ENCODE measurements around the gene BCAP29. TPM values are rescaled to one million over a fixed set of nuclear protein-coding genes. Genes with fewer than 3 reads are reported as not detected.

The BCAP29 gene
- total RNA-seq, 2 donors from 2014 or later = 141 to 271 TPM

- Histone ChIP-seq H3K4me3 (no peak overlapping the region), H3K9me3 (no peaks in the 10 kb centered on the region), H3K4me1 (ENCODE audit: control insufficient read depth in 1 of 2, low read depth in 2 of 2) (peaks cover 10 to 20% of the 10 kb centered on the region in 2 donors), H3K27ac (peak overlapping the region; percentile 37 to 56), H3K27me3 (replicated peaks; ENCODE audit: insufficient read depth) (no peaks in the 10 kb centered on the region), H3K36me3 (peaks cover 20% of the 10 kb centered on the region)
- DNase-seq (ENCODE audit: low spot score) (no peak), ATAC-seq (ENCODE audit: insufficient number of reproducible peaks, low FRiP score, low read depth) (no peak)
- TF ChIP-seq CTCF (IDR thresholded peaks at IDR 0.05) = no peak
These were observed 30.3 kb downstream of the BCAP29 start for GRCh38 chr7:107610323-107610722.

GRCh38 chr7:107613439-107613838 lies 33.4 kb downstream of the BCAP29 start:
- Histone ChIP-seq H3K4me1 (ENCODE audit: control insufficient read depth in 1 of 2, low read depth in 2 of 2) (peaks cover 10 to 20% of the 10 kb centered on the region in 2 donors), H3K4me3 (no peak overlapping the region), H3K27me3 (replicated peaks; ENCODE audit: insufficient read depth) (no peaks in the 10 kb centered on the region), H3K9me3 (no peaks in the 10 kb centered on the region), H3K27ac (no peak overlapping the region), H3K36me3 (peaks cover 35% of the 10 kb centered on the region)
- TF ChIP-seq CTCF (IDR thresholded peaks at IDR 0.05) = no peak
- no peak for ATAC-seq (ENCODE audit: insufficient number of reproducible peaks, low FRiP score, low read depth)
- no peak for DNase-seq (ENCODE audit: low spot score)

- DNase-seq (ENCODE audit: low spot score) (no peak), ATAC-seq (ENCODE audit: insufficient number of reproducible peaks, low FRiP score, low read depth) (no peak)
- TF ChIP-seq CTCF (IDR thresholded peaks at IDR 0.05) = no peak
- Histone ChIP-seq H3K4me1 (ENCODE audit: control insufficient read depth in 1 of 2, low read depth in 2 of 2) (peaks cover 10 to 16% of the 10 kb centered on the region in 2 donors), H3K36me3 (peaks cover 35% of the 10 kb centered on the region), H3K27ac (no peak overlapping the region), H3K9me3 (no peaks in the 10 kb centered on the region), H3K27me3 (replicated peaks; ENCODE audit: insufficient read depth) (no peaks in the 10 kb centered on the region), H3K4me3 (no peak overlapping the region)
These were observed 33.9 kb downstream of the BCAP29 start for GRCh38 chr7:107613948-107614347.

- Histone ChIP-seq H3K27ac (no peak overlapping the region), H3K4me3 (no peak overlapping the region), H3K27me3 (replicated peaks; ENCODE audit: insufficient read depth) (no peaks in the 10 kb centered on the region), H3K36me3 (peaks cover 35% of the 10 kb centered on the region), H3K4me1 (ENCODE audit: control insufficient read depth in 1 of 2, low read depth in 2 of 2) (peaks cover 10 to 12% of the 10 kb centered on the region in 2 donors), H3K9me3 (no peaks in the 10 kb centered on the region)
- no peak for TF ChIP-seq CTCF (IDR thresholded peaks at IDR 0.05)
- ATAC-seq (ENCODE audit: insufficient number of reproducible peaks, low FRiP score, low read depth) = no peak
- DNase-seq (ENCODE audit: low spot score) = no peak
These were observed 34.4 kb downstream of the BCAP29 start for GRCh38 chr7:107614425-107614824.

GRCh38 chr7:107615910-107616680 lies 36.0 kb downstream of the BCAP29 start:
- Histone ChIP-seq H3K9me3 (no peaks in the 10 kb centered on the region), H3K27ac (no peak overlapping the region), H3K27me3 (replicated peaks; ENCODE audit: insufficient read depth) (no peaks in the 10 kb centered on the region), H3K36me3 (peaks cover 40% of the 10 kb centered on the region), H3K4me3 (no peak overlapping the region), H3K4me1 (ENCODE audit: control insufficient read depth in 1 of 2, low read depth in 2 of 2) (no peaks in the 10 kb centered on the region)
- TF ChIP-seq CTCF (IDR thresholded peaks at IDR 0.05) = no peak
- DNase-seq (ENCODE audit: low spot score) = no peak
- no peak for ATAC-seq (ENCODE audit: insufficient number of reproducible peaks, low FRiP score, low read depth)

All from thoracic aorta (tissue), 2 donors.